MCF 10A (cell line): ENCODE data around the gene MRPS25. TPM values are rescaled to one million over a fixed set of nuclear protein-coding genes. Genes with fewer than 3 reads are reported as not detected.
A peak's percentile ranks its signal among the peaks of the same experiment; 100 is the strongest.

Experiments used
- Bru-seq: library from RNA; stranded (reverse); fragments of 400-500 nt; gene quantifications from one replicate; lab custom pipeline; 2021; lab: Mats Ljungman, UMichigan
- BruChase-seq, 2 experiments: library from RNA; stranded (reverse); fragments of 400-500 nt; gene quantifications; one replicate each; lab custom pipeline; 2021; lab: Mats Ljungman, UMichigan
- BruUV-seq: library from RNA; stranded (reverse); fragments of 400-500 nt; replicated peaks from 2 replicates; lab custom pipeline; 2021; lab: Mats Ljungman, UMichigan
- CTCF ChIA-PET: fragments of 300-600 bp; sonication (Branson Sonifier 250); formaldehyde crosslinking; extraction: SDS; loops from one replicate; lab custom pipeline; 2021; ENCODE audit warnings: antibody characterized with exemption, inconsistent platforms; lab: Yijun Ruan, JAX
- POLR2A ChIA-PET: fragments of 300-600, 350-650 bp; sonication (Branson Sonifier 250); formaldehyde crosslinking; extraction: SDS; loops from one replicate; lab custom pipeline; 2020; ENCODE audit warnings: antibody characterized with exemption, inconsistent platforms; lab: Yijun Ruan, JAX
- DNase-seq: peaks from one replicate; pipeline ENCODE4 v3.0.0-alpha.2; 2018; ENCODE audit not compliant: unreplicated experiment
- H3K27ac Mint-ChIP-seq: one replicate; pipeline ENCODE4 v1.8.0; 2022; ENCODE audit warnings: mild to moderate bottlenecking, low read depth, mixed read lengths; ENCODE audit not compliant: unreplicated experiment
- H3K27me3 Mint-ChIP-seq: one replicate; pipeline ENCODE4 v1.8.0; 2022; ENCODE audit warnings: mixed read lengths; ENCODE audit not compliant: insufficient read depth, unreplicated experiment
- H3K36me3 Mint-ChIP-seq: one replicate; pipeline ENCODE4 v1.8.0; 2022; ENCODE audit warnings: mild to moderate bottlenecking, moderate library complexity, mixed read lengths; ENCODE audit not compliant: insufficient read depth, unreplicated experiment
- H3K4me1 Mint-ChIP-seq: one replicate; pipeline ENCODE4 v1.8.0; 2022; ENCODE audit warnings: mixed read lengths; ENCODE audit not compliant: insufficient read depth, unreplicated experiment
- H3K4me3 Mint-ChIP-seq: one replicate; pipeline ENCODE4 v1.8.0; 2022; ENCODE audit warnings: mild to moderate bottlenecking, moderate library complexity, mixed read lengths; ENCODE audit not compliant: unreplicated experiment
- H3K9me3 Mint-ChIP-seq: one replicate; pipeline ENCODE4 v1.8.0; 2022; ENCODE audit warnings: mixed read lengths; ENCODE audit not compliant: unreplicated experiment
- CTCF ChIP-seq: fragments of 200-600 bp; IDR thresholded peaks from one replicate; pipeline ENCODE4 v1.8.0; 2022; ENCODE audit warnings: antibody characterized with exemption, mild to moderate bottlenecking; ENCODE audit not compliant: unreplicated experiment
- intact Hi-C: fragments of 100-400 bp; cut with micrococcal nuclease; formaldehyde crosslinking; loops from 2 replicates; pipeline ENCODE4 v1.14.1; 2022
- long read RNA-seq: library from polyadenylated mRNA; stranded (forward); transcript quantifications from one replicate; pipeline ENCODE4 v2.0.0, GENCODE V29; 2022
- total RNA-seq: library from RNA; stranded (reverse); gene quantifications from 2 replicates; pipeline ENCODE4 v1.2.3, GENCODE V29; 2022

The MRPS25 gene
- total RNA-seq (81.0 and 87.2 TPM in 2 replicates), Bru-seq, nascent RNA (percentile 86 among the genes with signal in this experiment), BruChase-seq, experiment 1, labeled RNA remaining after a 6-hour chase (percentile 90 among the genes with signal in this experiment), BruChase-seq, experiment 2, labeled RNA remaining after a 2-hour chase (percentile 91 among the genes with signal in this experiment)
- long read RNA-seq, full-length matches to known transcripts: 70 of 89 reads
- long read RNA-seq, partial matches to known transcripts: 6 of 89 reads
- long read RNA-seq, other reads (novel, unspliced or antisense): 13 of 89 reads

GRCh38 chr3:15064835-15065549, at the start of gene MRPS25:
Gene MRPS25 (minus strand): TSS chr3:15065315. CDS start chr3:15065194, 121 bp downstream.
- CTCF ChIA-PET: interaction anchor here (0.6 to 1.7 kb wide), 3 partner anchors 13 to 139 kb away, joined by 3 to 6 read pairs (median 4); no protein-coding TSS in a partner anchor
- BruUV-seq: TSS peak; percentile 42

GRCh38 chr3:15113884-15114283, 48.8 kb upstream of the MRPS25 start:
- no peak overlapping the region for H3K27ac Mint-ChIP-seq
- ChIA-PET POLR2A (no interaction called here), CTCF (interaction anchor here (0.6 to 8.4 kb wide), 3 partner anchors 89 to 154 kb away, joined by 3 to 77 read pairs (median 3); partner anchors contain the start of gene CAPN7)

More at GRCh38 chr3:15064835-15065549, at the start of gene MRPS25:
- POLR2A ChIA-PET: interaction anchor here (0.6 to 3.3 kb wide), 25 partner anchors 8 to 941 kb away, joined by 3 to 49 read pairs (median 4); partner anchors contain the start of genes BTD, C3orf20, CAPN7 and CCDC174
- TF ChIP-seq CTCF: no peak
- intact Hi-C loops: loop anchor here (2.0 to 5.0 kb wide), 2 partner anchors 34 to 138 kb away; partner anchors contain the start of gene RBSN
- DNase-seq: peak; percentile 90
- Mint-ChIP-seq H3K36me3 (peaks cover 16% of the 10 kb centered on the region), H3K27me3 (no peaks in the 10 kb centered on the region), H3K4me3 (peak within 1 kb of the TSS; percentile 80), H3K27ac (peak within 1 kb of the TSS; percentile 93), H3K4me1 (peaks cover 10% of the 10 kb centered on the region), H3K9me3 (no peaks in the 10 kb centered on the region)

GRCh38 chr3:15113471-15113870, 48.4 kb upstream of the MRPS25 start:
- no peaks in the 10 kb centered on the region for H3K4me1 Mint-ChIP-seq
- H3K36me3 Mint-ChIP-seq: peaks cover 6% of the 10 kb centered on the region
- H3K4me3 Mint-ChIP-seq: no peak overlapping the region
- no peaks in the 10 kb centered on the region for H3K27me3 Mint-ChIP-seq
- no peak for DNase-seq
- POLR2A ChIA-PET: no interaction called here
- intact Hi-C loops: no loop called here
- no peak overlapping the region for H3K27ac Mint-ChIP-seq
- H3K9me3 Mint-ChIP-seq: no peaks in the 10 kb centered on the region
- CTCF ChIA-PET: interaction anchor here (0.6 to 8.4 kb wide), 4 partner anchors 51 to 154 kb away, joined by 3 to 77 read pairs (median 3); partner anchors contain the start of gene CAPN7
- no peak for TF ChIP-seq CTCF
- no TSS peak for BruUV-seq

More at GRCh38 chr3:15113884-15114283, 48.8 kb upstream of the MRPS25 start:
- BruUV-seq: no TSS peak
- no peak for DNase-seq
- H3K36me3 Mint-ChIP-seq: peaks cover 6% of the 10 kb centered on the region
- TF ChIP-seq CTCF: no peak
- H3K4me3 Mint-ChIP-seq: no peak overlapping the region
- H3K27me3 Mint-ChIP-seq: no peaks in the 10 kb centered on the region
- no peaks in the 10 kb centered on the region for H3K4me1 Mint-ChIP-seq
- intact Hi-C loops: no loop called here
- H3K9me3 Mint-ChIP-seq: no peaks in the 10 kb centered on the region

- H3K4me3 Mint-ChIP-seq: no peak overlapping the region
- H3K4me1 Mint-ChIP-seq: peaks cover 11% of the 10 kb centered on the region
- peaks cover 6% of the 10 kb centered on the region for H3K36me3 Mint-ChIP-seq
- TF ChIP-seq CTCF: no peak
- no peaks in the 10 kb centered on the region for H3K27me3 Mint-ChIP-seq
- DNase-seq: no peak
- intact Hi-C loops: no loop called here
- BruUV-seq: no TSS peak
- ChIA-PET POLR2A (interaction anchor here (4.4 kb wide), 1 partner anchor 94 kb away, joined by 29 read pairs; the partner anchor contains the start of gene CAPN7), CTCF (no interaction called here)
- H3K27ac Mint-ChIP-seq: no peak overlapping the region
- H3K9me3 Mint-ChIP-seq: no peaks in the 10 kb centered on the region
Observed at GRCh38 chr3:15112011-15112410, 46.9 kb upstream of the MRPS25 start.
